CD4-positive, alpha-beta T cell treated with Interleukin-17A for 1 hour (primary cell): Measurements from ENCODE around the gene KLF11.

Experiments
- DNase-seq: peaks from one replicate; pipeline ENCODE4 v3.0.0-alpha.2; 2020

The KLF11 gene

GRCh38 chr2:10089565-10090190 lies 46.3 kb downstream of the KLF11 start:
- no peak for DNase-seq

- no peak for DNase-seq
These were observed 48.0 kb downstream of the KLF11 start for GRCh38 chr2:10091182-10091888.

- DNase-seq = peak; percentile 24
These were observed 48.5 kb downstream of the KLF11 start for GRCh38 chr2:10091889-10092244.

GRCh38 chr2:10094271-10094814 lies 51.0 kb downstream of the KLF11 start:
- no peak for DNase-seq

GRCh38 chr2:10095175-10095574 lies 51.8 kb downstream of the KLF11 start:
- no peak for DNase-seq

GRCh38 chr2:10096641-10097040 lies 53.3 kb downstream of the KLF11 start:
- no peak for DNase-seq

- peak; percentile 27 for DNase-seq
These were observed 54.2 kb downstream of the KLF11 start for GRCh38 chr2:10097352-10098148.

- no peak for DNase-seq
These were observed 58.1 kb downstream of the KLF11 start for GRCh38 chr2:10101491-10101890.

GRCh38 chr2:10103179-10103578 lies 59.8 kb downstream of the KLF11 start:
- no peak for DNase-seq
